MM.1S (cell line): ENCODE measurements around the gene RPAP3.

Experiments
- DNase-seq: peaks from one replicate; pipeline ENCODE4 v3.0.0-alpha.2; 2015
- H2AFZ ChIP-seq: fragments of 300-600 bp; sonication (generic); 2 replicates; pipeline ENCODE4 v1.6.0; 2016; ENCODE audit warnings: antibody characterized with exemption, low read length
- H3F3A ChIP-seq: fragments of 300-600 bp; sonication (generic); 2 replicates; pipeline ENCODE4 v1.6.1; 2016; ENCODE audit warnings: mild to moderate bottlenecking, antibody characterized with exemption, low read length, moderate library complexity, mixed read lengths; ENCODE audit not compliant: insufficient read depth
- H3K27ac ChIP-seq: fragments of 300-600 bp; sonication (generic); 2 replicates; pipeline ENCODE4 v1.5.1; 2016; ENCODE audit warnings: mild to moderate bottlenecking, low read length
- H3K27me3 ChIP-seq: fragments of 300-600 bp; sonication (generic); replicated peaks from 2 replicates; pipeline ENCODE4 v1.6.0; 2016; ENCODE audit warnings: low read length; ENCODE audit not compliant: insufficient read depth
- H3K36me3 ChIP-seq: fragments of 300-600 bp; sonication (generic); replicated peaks from 2 replicates; pipeline ENCODE4 v1.6.1; 2016; ENCODE audit warnings: mild to moderate bottlenecking, low read length, mixed read lengths; ENCODE audit not compliant: insufficient read depth
- H3K4me1 ChIP-seq: fragments of 300-600 bp; sonication (generic); 2 replicates; pipeline ENCODE4 v1.6.1; 2016; ENCODE audit warnings: low read length, mixed read lengths
- H3K4me2 ChIP-seq: fragments of 300-600 bp; sonication (generic); 2 replicates; pipeline ENCODE4 v1.6.0; 2016; ENCODE audit warnings: low read depth, low read length
- H3K4me3 ChIP-seq: fragments of 300-600 bp; sonication (generic); 2 replicates; pipeline ENCODE4 v1.5.1; 2016; ENCODE audit warnings: low read length, mixed read lengths
- H3K79me2 ChIP-seq: fragments of 300-600 bp; sonication (generic); 2 replicates; pipeline ENCODE4 v1.6.1; 2016; ENCODE audit warnings: mixed run types, low read length, mixed read lengths
- H3K9ac ChIP-seq: fragments of 300-600 bp; sonication (generic); 2 replicates; pipeline ENCODE4 v1.6.1; 2016; ENCODE audit warnings: low read length, mixed read lengths
- H3K9me2 ChIP-seq: fragments of 300-600 bp; sonication (generic); replicated peaks from 2 replicates; pipeline ENCODE4 v1.6.1; 2016; ENCODE audit warnings: mild to moderate bottlenecking, low read length, mixed read lengths; ENCODE audit not compliant: insufficient read depth
- H3K9me3 ChIP-seq: fragments of 300-600 bp; sonication (generic); replicated peaks from 2 replicates; pipeline ENCODE4 v1.6.1; 2016; ENCODE audit warnings: mild to moderate bottlenecking, low read length, mixed read lengths; ENCODE audit not compliant: insufficient read depth
- H4K20me1 ChIP-seq: fragments of 300-600 bp; sonication (generic); 2 replicates; pipeline ENCODE4 v1.6.1; 2016; ENCODE audit warnings: mild to moderate bottlenecking, low read length, moderate library complexity, mixed read lengths; ENCODE audit not compliant: insufficient read depth
- EZH2 ChIP-seq: fragments of 300-600 bp; sonication (generic); optimal IDR thresholded peaks from 2 replicates; pipeline ENCODE3; 2017; ENCODE audit warnings: low read depth, mild to moderate bottlenecking, antibody characterized with exemption, low read length, mixed read lengths
- EZH2phosphoT487 ChIP-seq: fragments of 300-600 bp; sonication (generic); IDR thresholded peaks from 2 replicates; pipeline ENCODE4 v1.6.1; 2018; ENCODE audit warnings: antibody characterized with exemption, low read length
- TF ChIP-seq, protein P1 (sequence below): fragments of 300-600 bp; sonication (generic); IDR thresholded peaks from 2 replicates; pipeline ENCODE4 v1.5.1; 2016; ENCODE audit warnings: antibody characterized with exemption, low read length, mixed read lengths

The RPAP3 gene

DNA sequence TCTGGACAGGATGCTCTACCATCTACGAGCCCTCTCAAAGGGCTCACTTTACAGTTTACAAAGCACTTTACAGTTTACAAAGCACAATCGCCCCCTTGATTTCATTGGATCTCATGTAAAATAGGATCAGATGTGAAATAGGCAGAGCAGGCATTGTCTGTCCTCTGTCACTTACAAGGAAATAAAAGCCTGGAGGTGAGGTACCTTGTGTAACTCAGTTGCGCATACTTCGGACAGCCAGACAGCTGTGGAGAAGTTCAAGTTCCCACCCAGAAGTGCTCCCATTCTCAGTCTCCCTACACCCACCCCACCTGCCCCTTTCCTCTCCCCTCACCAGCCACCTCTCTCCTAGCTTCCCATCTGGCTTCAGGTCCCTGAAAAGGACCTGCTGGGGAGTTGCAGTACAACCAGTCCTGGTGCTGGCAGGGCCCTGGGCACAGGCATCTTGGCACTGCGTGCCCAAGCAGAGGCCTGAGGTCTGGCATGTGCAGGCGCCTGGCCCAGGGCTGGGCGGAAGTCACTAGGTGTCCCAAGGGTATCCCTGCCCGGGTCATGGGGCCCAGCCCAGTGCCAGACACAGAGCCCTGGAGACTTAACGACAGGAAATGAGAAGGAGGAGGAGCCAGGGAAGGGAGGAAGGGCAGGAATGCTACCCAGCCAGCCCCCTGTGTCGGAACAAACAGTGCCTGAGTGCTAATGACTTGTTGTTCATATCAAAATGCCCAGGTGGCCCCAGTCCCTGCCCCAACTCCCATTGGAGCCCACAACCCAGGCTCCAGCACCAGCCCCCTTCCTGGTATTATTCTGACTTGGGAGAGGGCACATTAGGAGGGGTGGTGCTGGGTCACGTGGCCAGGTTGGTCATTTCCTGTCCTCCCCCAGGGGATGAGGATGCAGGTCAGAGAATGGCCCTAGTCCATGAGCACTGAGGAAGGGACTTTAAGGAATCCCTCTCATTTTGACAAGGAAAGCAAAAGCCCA, 47.5 kb upstream of the RPAP3 start:
- no peak for DNase-seq
- H3F3A ChIP-seq, result peaks cover 16% of the 10 kb centered on the region
- H3K4me2 ChIP-seq, result no peak overlapping the region
- H3K9ac ChIP-seq, result no peak overlapping the region
- H3K4me1 ChIP-seq, result peaks cover 28% of the 10 kb centered on the region
- H3K4me3 ChIP-seq, result no peak overlapping the region
- no peaks in the 10 kb centered on the region for H3K79me2 ChIP-seq
- no peaks in the 10 kb centered on the region for H3K9me2 ChIP-seq
- no peak overlapping the region for H3K27ac ChIP-seq
- H3K9me3 ChIP-seq, result no peaks in the 10 kb centered on the region
- H3K36me3 ChIP-seq, result no peaks in the 10 kb centered on the region
- H3K27me3 ChIP-seq, result no peaks in the 10 kb centered on the region
- TF ChIP-seq EZH2 (no peak), EZH2phosphoT487 (no peak)
- TF ChIP-seq, protein P1, sequence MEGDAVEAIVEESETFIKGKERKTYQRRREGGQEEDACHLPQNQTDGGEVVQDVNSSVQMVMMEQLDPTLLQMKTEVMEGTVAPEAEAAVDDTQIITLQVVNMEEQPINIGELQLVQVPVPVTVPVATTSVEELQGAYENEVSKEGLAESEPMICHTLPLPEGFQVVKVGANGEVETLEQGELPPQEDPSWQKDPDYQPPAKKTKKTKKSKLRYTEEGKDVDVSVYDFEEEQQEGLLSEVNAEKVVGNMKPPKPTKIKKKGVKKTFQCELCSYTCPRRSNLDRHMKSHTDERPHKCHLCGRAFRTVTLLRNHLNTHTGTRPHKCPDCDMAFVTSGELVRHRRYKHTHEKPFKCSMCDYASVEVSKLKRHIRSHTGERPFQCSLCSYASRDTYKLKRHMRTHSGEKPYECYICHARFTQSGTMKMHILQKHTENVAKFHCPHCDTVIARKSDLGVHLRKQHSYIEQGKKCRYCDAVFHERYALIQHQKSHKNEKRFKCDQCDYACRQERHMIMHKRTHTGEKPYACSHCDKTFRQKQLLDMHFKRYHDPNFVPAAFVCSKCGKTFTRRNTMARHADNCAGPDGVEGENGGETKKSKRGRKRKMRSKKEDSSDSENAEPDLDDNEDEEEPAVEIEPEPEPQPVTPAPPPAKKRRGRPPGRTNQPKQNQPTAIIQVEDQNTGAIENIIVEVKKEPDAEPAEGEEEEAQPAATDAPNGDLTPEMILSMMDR, result no peak
- no peak overlapping the region for H2AFZ ChIP-seq
- H4K20me1 ChIP-seq, result no peaks in the 10 kb centered on the region

DNA sequence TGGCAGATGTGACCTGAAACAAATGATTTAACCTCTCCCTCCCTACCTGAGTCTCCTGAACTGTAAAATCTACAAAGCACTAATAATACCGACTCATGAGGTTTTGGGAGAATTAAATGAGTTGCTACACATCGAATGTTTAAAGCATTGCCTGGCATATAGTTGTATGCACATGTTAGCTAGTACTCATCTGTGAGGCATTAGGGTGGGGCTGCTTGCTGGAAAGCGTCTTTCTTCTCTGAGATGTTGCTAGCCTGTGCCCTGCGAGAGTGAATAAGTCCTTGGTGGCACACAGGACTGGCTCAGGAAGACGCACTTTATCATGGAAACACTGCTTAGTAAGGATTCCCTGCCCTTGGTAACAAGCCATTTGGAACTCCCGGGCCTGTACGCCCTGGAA, 46.7 kb upstream of the RPAP3 start:
- Histone ChIP-seq H3K9me3 (no peaks in the 10 kb centered on the region), H3K4me2 (no peak overlapping the region), H3K36me3 (no peaks in the 10 kb centered on the region), H3K9ac (no peak overlapping the region), H3K79me2 (no peaks in the 10 kb centered on the region), H3K4me3 (no peak overlapping the region), H3K9me2 (no peaks in the 10 kb centered on the region), H2AFZ (no peak overlapping the region), H3K27ac (no peak overlapping the region), H3F3A (peaks cover 16% of the 10 kb centered on the region), H3K27me3 (no peaks in the 10 kb centered on the region), H3K4me1 (peaks cover 34% of the 10 kb centered on the region), H4K20me1 (no peaks in the 10 kb centered on the region)
- no peak for TF ChIP-seq EZH2
- TF ChIP-seq, protein P1, result no peak
- no peak for TF ChIP-seq EZH2phosphoT487
- DNase-seq, result no peak

DNA sequence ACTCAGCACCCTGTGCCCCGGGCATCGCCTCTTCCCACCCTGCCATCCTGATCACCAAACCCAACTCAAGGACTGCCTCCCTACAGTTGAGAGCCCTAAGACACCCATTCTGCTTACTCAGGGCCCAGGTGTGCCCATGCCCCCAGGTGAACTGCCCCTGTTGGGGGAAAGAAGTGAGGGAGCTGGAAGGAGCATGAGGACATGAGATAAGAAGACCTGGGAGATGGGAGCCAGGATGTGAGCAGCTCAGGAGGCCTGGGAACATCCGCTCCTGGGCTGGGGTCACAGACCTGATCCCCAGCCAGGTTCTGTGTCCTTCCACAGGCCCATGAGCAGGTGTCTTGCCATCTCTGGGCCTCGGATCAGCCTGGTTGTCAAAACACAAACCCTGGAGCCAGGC, 46.3 kb upstream of the RPAP3 start:
- Histone ChIP-seq H3K36me3 (no peaks in the 10 kb centered on the region), H3K9me2 (no peaks in the 10 kb centered on the region), H3K9ac (no peak overlapping the region), H3K9me3 (no peaks in the 10 kb centered on the region), H3K27ac (no peak overlapping the region), H3K79me2 (no peaks in the 10 kb centered on the region), H3K4me3 (no peak overlapping the region), H3K4me2 (no peak overlapping the region), H4K20me1 (no peaks in the 10 kb centered on the region), H3F3A (peaks cover 16% of the 10 kb centered on the region), H2AFZ (no peak overlapping the region), H3K4me1 (peaks cover 38% of the 10 kb centered on the region), H3K27me3 (no peaks in the 10 kb centered on the region)
- TF ChIP-seq, protein P1, result no peak
- no peak for TF ChIP-seq EZH2phosphoT487
- no peak for TF ChIP-seq EZH2
- no peak for DNase-seq
